Islet of Langerhans (tissue), 1 donor: ENCODE data around the gene ENDOD1.
A peak's percentile ranks its signal among the peaks of the same experiment; 100 is the strongest.
"Not testable (repeated sequence)": the region's sequence is repeated elsewhere in the genome, so short reads cannot be mapped to it uniquely, and the experiment has no call there.

Experiments used
- FAIRE-seq: peaks from one replicate; lab custom pipeline; 2011; peaks lifted over from hg19 to GRCh38; lab: Jason Lieb, UNC

The ENDOD1 gene

DNA sequence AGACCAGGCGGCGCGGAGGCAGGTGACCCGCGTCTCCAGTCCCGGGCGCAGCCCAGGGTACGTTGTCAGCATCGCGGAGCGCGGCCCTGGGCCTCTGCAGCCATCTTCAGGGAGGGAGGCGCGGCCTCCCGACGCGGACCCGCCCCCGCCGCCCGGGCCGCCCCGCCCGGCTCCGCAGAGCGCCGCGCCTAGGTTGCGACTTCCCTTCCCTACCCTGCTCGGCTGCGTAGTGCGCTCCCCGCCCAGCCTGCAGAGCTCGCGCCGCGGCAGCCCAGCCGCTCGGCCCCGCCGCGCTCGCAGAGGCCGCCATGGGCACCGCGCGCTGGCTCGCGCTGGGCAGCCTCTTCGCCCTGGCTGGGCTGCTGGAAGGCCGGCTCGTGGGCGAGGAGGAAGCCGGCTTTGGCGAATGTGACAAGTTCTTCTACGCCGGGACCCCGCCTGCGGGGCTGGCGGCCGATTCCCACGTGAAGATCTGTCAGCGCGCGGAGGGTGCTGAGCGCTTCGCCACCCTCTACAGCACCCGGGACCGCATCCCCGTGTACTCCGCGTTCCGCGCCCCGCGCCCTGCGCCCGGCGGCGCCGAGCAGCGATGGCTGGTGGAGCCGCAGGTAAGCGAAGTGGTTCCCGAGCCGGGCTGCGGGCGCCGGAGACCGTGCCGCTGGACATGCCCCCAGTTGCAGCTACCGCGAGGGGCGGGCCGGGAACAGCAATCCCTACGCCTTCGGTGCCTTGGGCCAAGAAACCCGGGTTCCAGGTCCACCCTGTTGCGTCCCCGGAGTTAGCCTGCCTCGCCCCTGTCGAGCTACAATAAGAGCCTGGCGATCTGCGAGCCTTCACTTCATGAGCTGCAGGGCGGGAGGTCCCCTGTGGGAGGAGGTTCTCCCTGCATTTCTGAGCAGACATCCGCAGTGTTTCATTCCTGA is at the start of gene ENDOD1:
TSS of gene ENDOD1 (plus strand) at position 227 of the 923 bp plus-strand sequence. CDS start at position 309, 82 bp downstream.
- FAIRE-seq = no peak

GRCh38 chr11:95042239-95042638 is 47.4 kb upstream of the ENDOD1 start:
- FAIRE-seq = no peak

DNA sequence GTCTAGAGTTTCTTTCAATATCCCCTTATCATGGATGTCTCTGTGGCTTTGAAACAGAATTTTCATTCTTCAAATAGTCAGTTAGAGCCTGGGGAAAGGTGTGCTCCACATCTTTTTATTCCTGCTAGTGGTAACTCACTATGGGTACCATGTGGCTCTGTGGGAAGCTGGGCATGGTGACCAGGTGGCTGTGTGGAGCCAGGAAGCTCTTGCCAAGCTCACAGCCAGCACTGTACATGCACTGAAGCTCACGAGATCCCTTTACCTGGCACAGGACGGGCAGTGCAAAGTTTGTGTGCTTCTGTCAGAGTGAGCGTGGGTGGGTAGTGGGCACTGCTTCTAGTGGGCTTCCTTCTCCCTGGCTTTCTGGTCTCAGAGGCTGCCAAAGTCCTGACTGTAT is 46.7 kb upstream of the ENDOD1 start:
- FAIRE-seq = no peak

GRCh38 chr11:95044010-95044409 is 45.6 kb upstream of the ENDOD1 start:
- no peak for FAIRE-seq

GRCh38 chr11:95045812-95046211 is 43.8 kb upstream of the ENDOD1 start:
- no peak for FAIRE-seq

- FAIRE-seq = not testable (repeated sequence)
These were observed 40.5 kb upstream of the ENDOD1 start, which contains the start of gene KDM4F for GRCh38 chr11:95049122-95049521. Gene KDM4F, plus strand, starts transcription at chr11:95049422.

- no peak for FAIRE-seq
These were observed 38.9 kb upstream of the ENDOD1 start for GRCh38 chr11:95050595-95051202.

DNA sequence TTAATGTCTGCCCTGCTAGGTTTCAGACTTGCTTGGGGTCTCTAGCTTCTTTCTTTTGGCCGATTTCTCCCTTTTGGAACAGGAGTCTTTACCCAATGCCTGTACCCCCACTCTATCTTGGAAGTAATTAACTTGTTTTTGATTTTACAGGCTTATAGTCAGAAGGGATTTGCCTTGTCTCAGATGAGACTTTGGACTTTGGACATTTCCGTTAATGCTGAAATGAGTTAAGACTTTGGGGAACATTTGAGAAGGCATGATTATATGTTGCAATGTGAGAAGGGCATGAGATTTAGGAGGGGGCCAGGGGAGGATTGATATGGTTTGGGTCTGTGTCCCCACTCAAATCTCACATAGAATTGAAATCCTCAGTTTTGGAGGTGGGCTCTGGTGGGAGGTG is 35.3 kb upstream of the ENDOD1 start:
- FAIRE-seq = no peak

DNA sequence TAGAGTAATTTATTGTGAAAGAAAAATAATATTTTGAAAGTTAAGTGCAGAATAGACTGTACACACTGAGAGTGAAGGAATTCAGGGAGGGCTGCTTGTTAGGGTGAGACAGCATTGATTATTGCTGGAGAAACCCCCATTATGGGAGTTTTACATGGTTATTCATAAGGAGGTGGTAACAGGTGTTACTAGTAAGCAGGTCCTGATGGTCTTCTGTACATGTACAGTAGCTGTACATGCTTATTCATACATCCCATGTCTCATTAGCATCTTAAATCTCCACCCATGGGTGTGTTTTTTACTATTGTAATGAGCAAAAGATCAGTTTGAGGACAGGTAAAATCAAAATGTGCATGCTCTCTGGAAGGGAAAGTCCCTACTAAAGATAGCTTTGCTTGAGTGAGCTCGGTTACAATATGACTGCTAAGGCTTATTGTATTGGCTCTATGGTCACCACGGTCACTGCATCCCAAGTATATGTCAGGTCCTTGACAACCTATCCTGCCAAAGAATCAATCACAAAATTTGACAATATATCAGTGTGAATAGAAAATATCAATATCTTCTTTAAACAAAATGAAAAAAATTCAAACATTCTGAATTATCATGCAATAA is 34.3 kb upstream of the ENDOD1 start:
- no peak for FAIRE-seq

GRCh38 chr11:95057959-95058358 is 31.7 kb upstream of the ENDOD1 start:
- FAIRE-seq = no peak

DNA sequence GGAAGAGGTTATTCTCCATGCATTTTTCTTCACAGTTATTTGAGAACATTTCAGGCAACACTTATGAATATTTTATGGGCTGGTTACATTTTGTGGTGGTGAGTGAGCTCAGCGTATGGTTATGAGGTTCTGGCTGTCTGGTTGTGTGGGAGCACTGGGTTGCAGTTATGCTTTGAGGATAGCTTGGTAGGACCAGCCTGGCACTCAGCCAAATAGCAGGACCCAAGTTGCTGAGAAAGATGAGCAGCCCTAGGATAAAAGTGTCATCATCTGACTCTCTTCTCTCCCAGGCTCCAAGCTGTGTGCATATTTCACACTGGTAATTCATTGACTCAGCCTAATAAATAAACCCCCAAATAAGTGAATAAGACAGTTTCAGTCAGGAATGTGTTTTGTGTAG is 31.0 kb upstream of the ENDOD1 start:
- no peak for FAIRE-seq

DNA sequence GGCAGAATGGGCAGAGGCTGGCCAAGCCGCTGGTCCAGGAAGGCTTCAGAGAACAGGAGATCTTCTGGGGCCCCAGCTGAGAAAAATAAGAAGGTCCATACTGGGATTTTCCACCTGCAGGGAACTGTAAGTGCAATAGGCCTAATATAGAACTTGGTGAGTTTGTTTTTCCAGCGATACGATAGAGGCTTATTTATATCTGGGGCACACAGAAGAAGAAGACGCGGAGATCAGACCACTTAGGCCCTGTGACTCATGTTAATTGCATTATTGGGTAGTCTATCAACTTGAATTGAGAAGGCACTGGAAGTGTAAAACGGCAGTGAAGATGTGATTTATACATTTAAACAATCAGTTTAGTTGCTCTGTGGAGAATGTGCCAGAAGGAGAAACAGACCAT is 30.6 kb upstream of the ENDOD1 start:
- no peak for FAIRE-seq

DNA sequence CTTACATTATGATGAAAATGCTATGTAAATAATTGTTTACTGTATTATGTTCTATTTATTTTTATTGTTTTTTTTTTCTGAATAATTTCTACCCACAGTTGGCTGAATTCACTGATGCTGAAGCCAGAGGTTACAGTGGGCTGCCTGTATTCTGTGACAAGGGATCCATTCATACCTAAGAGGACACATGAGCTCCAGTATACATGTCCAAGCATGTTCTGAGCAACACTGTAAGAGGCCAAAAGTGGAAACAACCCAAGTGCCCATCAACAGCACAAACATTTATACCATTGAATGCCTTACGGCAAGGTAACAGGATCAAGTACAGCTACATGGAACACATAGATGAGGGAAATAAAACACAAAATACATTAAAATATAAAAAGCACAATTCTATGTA is 24.3 kb upstream of the ENDOD1 start:
- FAIRE-seq = no peak

DNA sequence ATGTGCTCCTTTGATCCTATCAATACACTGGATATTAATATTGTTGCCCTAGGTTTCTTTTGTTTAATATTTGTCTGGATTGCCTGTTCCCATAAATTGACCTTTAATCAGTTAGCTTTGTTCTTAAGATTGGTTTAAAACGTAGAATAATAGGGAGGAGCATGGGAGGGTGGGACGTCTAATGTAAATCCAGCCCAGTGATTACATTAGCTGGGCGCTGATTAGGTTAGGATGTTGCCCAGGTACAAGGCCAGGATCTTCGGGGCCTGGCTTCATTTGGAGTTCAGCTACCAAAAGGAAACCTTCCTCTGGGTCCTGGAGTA is 23.0 kb upstream of the ENDOD1 start, which contains the start of gene SRSF8:
TSS of gene SRSF8 (plus strand) at position 204 of the 323 bp plus-strand sequence. CDS start 308 bp downstream, outside the sequence.
- peak; percentile 66 for FAIRE-seq

GRCh38 chr11:95067039-95067840 is 22.4 kb upstream of the ENDOD1 start:
- FAIRE-seq = no peak

- FAIRE-seq = no peak
These were observed 21.8 kb upstream of the ENDOD1 start for GRCh38 chr11:95067841-95068219.

DNA sequence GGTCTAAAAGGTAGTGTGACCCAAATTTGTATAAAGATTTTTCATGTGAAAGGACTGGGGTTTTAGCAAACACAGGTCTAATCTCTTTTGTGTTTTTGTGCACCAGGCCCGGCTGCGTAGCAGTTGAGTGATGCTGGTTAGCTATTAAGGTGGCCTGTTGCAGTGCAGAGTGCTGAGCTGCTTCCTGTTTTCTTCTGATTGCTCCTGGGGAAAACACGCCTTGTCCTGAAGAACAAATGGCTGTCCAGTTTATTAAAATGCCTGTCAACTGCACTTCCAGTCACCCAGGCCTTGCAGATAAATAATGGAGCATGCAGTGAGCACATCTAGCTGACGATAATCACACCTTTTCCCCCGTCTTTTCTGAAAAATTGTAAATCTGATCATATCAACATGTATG is 21.1 kb upstream of the ENDOD1 start:
- FAIRE-seq = peak; percentile 99

GRCh38 chr11:95070471-95070870 is 19.2 kb upstream of the ENDOD1 start:
- FAIRE-seq = no peak

DNA sequence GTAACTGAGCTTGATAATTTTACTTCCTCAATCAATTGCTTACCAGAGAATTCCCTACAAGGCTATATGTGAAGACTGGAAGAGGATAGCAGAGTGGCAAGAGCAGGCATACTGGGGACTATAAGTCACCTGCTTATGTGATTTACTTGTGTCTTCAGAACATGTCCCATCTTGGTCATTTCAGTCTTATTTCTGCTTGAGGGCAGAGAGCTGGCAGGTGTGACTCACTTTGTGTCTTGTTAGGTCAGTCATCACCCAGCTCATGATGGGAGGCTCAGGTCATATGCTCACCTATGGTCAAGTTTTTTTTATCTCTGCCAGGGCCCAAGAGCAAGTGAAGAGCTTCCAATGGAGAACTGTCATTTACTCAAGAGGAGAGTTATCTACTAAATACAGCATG is 16.7 kb upstream of the ENDOD1 start:
- no peak for FAIRE-seq

GRCh38 chr11:95074792-95075563 is 14.7 kb upstream of the ENDOD1 start:
- FAIRE-seq = peak; percentile 78

- FAIRE-seq = no peak
These were observed 13.2 kb upstream of the ENDOD1 start for GRCh38 chr11:95076416-95076815.

DNA sequence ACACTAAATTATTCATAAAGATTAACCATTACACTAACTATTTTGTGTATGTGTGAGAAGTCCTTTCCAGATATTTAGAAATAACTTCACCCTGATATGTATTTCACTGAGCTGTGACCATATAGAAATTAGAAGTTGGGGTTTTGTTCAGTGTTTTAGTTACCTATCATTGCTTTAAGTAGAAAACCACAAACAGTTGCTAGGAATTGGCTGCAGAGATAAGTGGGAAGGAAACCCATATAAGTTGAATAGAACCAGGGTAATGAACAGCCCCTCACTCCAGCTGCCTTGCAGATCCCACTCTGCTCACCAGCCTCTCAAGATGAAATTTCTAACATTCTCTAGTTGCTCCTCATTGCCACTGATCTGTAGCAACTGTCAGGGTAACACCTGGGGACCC is 12.7 kb upstream of the ENDOD1 start:
- FAIRE-seq = no peak
